A549 (cell line): Measurements from ENCODE around the gene CD34. TPM values are rescaled to one million over a fixed set of nuclear protein-coding genes. Genes with fewer than 3 reads are reported as not detected.
A peak's percentile ranks its signal among the peaks of the same experiment; 100 is the strongest.

Source experiments
- ATAC-seq, 2 experiments: fragments of 200-7000 bp in 1 of 2; fragments of >200 bp in 1 of 2; cut with Nextera tagmentation in 1 of 2; cut with Tn5 transposase in 1 of 2; 3 replicates each; pipeline versions ENCODE4 v1.8.0 to v1.9.1; 2018 to 2020; ENCODE audit warnings: mild to moderate bottlenecking in 1 of 2, moderate library complexity in 1 of 2
- CTCF ChIA-PET: fragments of 300-600 bp; sonication (Branson Sonifier 250); formaldehyde crosslinking; extraction: SDS; loops from one replicate; lab custom pipeline; 2021; ENCODE audit warnings: antibody characterized with exemption, inconsistent platforms; lab: Yijun Ruan, JAX
- POLR2A ChIA-PET: fragments of 350-600 bp; formaldehyde crosslinking; extraction: SDS; loops from one replicate; lab custom pipeline; 2021; ENCODE audit warnings: antibody characterized with exemption, inconsistent platforms; lab: Yijun Ruan, JAX
- DNase-seq, 2 experiments: peaks; one replicate each; pipeline versions ENCODE4 v3.0.0 to v3.0.0-alpha.2; 2011 to 2016; ENCODE audit warnings: low read depth in 1 of 2, low spot score in 1 of 2
- FAIRE-seq: peaks from 2 replicates; lab custom pipeline; 2011; peaks lifted over from hg19 to GRCh38; lab: Jason Lieb, UNC
- H3K27ac ChIP-seq, 2 experiments: fragments of >200 bp; sonication (Bioruptor Twin); formaldehyde crosslinking; 3 replicates each; pipeline ENCODE4 v1.5.1; 2016 to 2017
- H3K4me1 ChIP-seq: fragments of >200 bp; sonication (Bioruptor Twin); formaldehyde crosslinking; 3 replicates; pipeline ENCODE4 v1.6.1; 2016
- H3K4me2 ChIP-seq: fragments of >200 bp; sonication (Bioruptor Twin); formaldehyde crosslinking; 3 replicates; pipeline ENCODE4 v1.6.1; 2016
- H3K4me3 ChIP-seq: fragments of >200 bp; sonication (Bioruptor Twin); formaldehyde crosslinking; 3 replicates; pipeline ENCODE4 v1.5.1; 2016
- H3K9me3 ChIP-seq: fragments of >200 bp; sonication (Bioruptor Twin); formaldehyde crosslinking; 3 replicates; pipeline ENCODE4 v1.6.1; 2016
- CHD4 ChIP-seq: fragments of 200-600 bp; sonication (generic); IDR thresholded peaks from 2 replicates; pipeline ENCODE4 v1.6.1; 2016; ENCODE audit warnings: antibody characterized with exemption, mild to moderate bottlenecking, borderline replicate concordance
- E2F6 ChIP-seq: IDR thresholded peaks from 2 replicates; pipeline ENCODE4 v1.6.1; 2012; ENCODE audit warnings: low read depth, borderline replicate concordance
- EP300 ChIP-seq, 2 experiments: fragments of >200 bp; sonication (Bioruptor Twin); formaldehyde crosslinking; IDR thresholded peaks; 2 replicates in 1 of 2; 3 replicates in 1 of 2; pipeline ENCODE4 v1.6.1; 2016 to 2017
- FOSL2 ChIP-seq, 2 experiments: fragments of 450-650 bp in 1 of 2; fragments of >200 bp in 1 of 2; sonication (Bioruptor Twin) in 1 of 2; formaldehyde crosslinking; IDR thresholded peaks; 2 replicates each; pipeline versions ENCODE4 v1.5.0 to v1.6.1; 2016 to 2020; ENCODE audit warnings: mild to moderate bottlenecking in 1 of 2, moderate library complexity in 1 of 2
- HEYL ChIP-seq: fragments of 250-450 bp; sonication (Bioruptor Pico); IDR thresholded peaks from 2 replicates; pipeline ENCODE4 v1.8.0; 2021; ENCODE audit warnings: mild to moderate bottlenecking, moderate library complexity
- HOXA7 ChIP-seq: fragments of 250-450 bp; sonication (Bioruptor Pico); IDR thresholded peaks from 2 replicates; pipeline ENCODE4 v1.5.0; 2020; ENCODE audit warnings: mild to moderate bottlenecking, moderate library complexity
- HOXB13 ChIP-seq: fragments of 250-450 bp; sonication (Bioruptor Pico); IDR thresholded peaks from 2 replicates; pipeline ENCODE4 v1.5.0; 2020; ENCODE audit warnings: low read depth, mild to moderate bottlenecking, moderate library complexity
- HOXB5 ChIP-seq: fragments of 250-450 bp; sonication (Bioruptor Pico); IDR thresholded peaks from 2 replicates; pipeline ENCODE4 v1.5.0; 2020; ENCODE audit warnings: mild to moderate bottlenecking, moderate library complexity
- JUN ChIP-seq, 2 experiments: fragments of >200 bp; sonication (Bioruptor Twin); formaldehyde crosslinking; IDR thresholded peaks; 2 replicates in 1 of 2; 3 replicates in 1 of 2; pipeline ENCODE4 v1.6.1; 2016 to 2017
- JUNB ChIP-seq: fragments of >200 bp; sonication (Bioruptor Twin); formaldehyde crosslinking; IDR thresholded peaks from 2 replicates; pipeline ENCODE4 v1.6.1; 2016
- KDM1A ChIP-seq: fragments of 200-600 bp; sonication (generic); IDR thresholded peaks from 2 replicates; pipeline ENCODE4 v1.6.1; 2016; ENCODE audit warnings: low read depth, mild to moderate bottlenecking
- KDM5A ChIP-seq: fragments of 200-600 bp; sonication (generic); IDR thresholded peaks from 2 replicates; pipeline ENCODE4 v1.6.1; 2016; ENCODE audit warnings: antibody characterized with exemption, mild to moderate bottlenecking
- MAFK ChIP-seq: fragments of 450-650 bp; IDR thresholded peaks from 2 replicates; pipeline ENCODE4 v1.6.1; 2014; ENCODE audit not compliant: partially characterized antibody
- MAZ ChIP-seq: fragments of 150-350 bp; IDR thresholded peaks from 2 replicates; pipeline ENCODE4 v1.6.1; 2014; ENCODE audit warnings: antibody characterized with exemption, low read depth, low read length, borderline replicate concordance
- NPAS2 ChIP-seq: fragments of 250-450 bp; sonication (Bioruptor Pico); IDR thresholded peaks from 2 replicates; pipeline ENCODE4 v1.8.0; 2022; ENCODE audit warnings: mild to moderate bottlenecking, moderate library complexity, borderline replicate concordance
- POLR2AphosphoS2 ChIP-seq: conservative IDR thresholded peaks from 2 replicates; pipeline ENCODE4 v1.6.1; 2012; ENCODE audit warnings: low read length, improper control_type of control experiment, inconsistent platforms
- REST ChIP-seq: fragments of 200-600 bp; sonication (generic); IDR thresholded peaks from 2 replicates; pipeline ENCODE4 v1.6.1; 2016; ENCODE audit warnings: antibody characterized with exemption, mild to moderate bottlenecking, moderate library complexity
- SMC3 ChIP-seq: fragments of >200 bp; sonication (Bioruptor Twin); formaldehyde crosslinking; IDR thresholded peaks from 3 replicates; pipeline ENCODE4 v1.6.1; 2018; ENCODE audit warnings: inconsistent platforms
- SREBF2 ChIP-seq: fragments of 450-650 bp; IDR thresholded peaks from 2 replicates; pipeline ENCODE4 v1.6.1; 2014; ENCODE audit warnings: mild to moderate bottlenecking, moderate library complexity
- TFCP2L1 ChIP-seq: fragments of 250-450 bp; sonication (Bioruptor Pico); IDR thresholded peaks from 2 replicates; pipeline ENCODE4 v1.5.0; 2021; ENCODE audit warnings: mild to moderate bottlenecking
- USF2 ChIP-seq: fragments of 450-650 bp; IDR thresholded peaks from 2 replicates; pipeline ENCODE4 v1.6.1; 2014; ENCODE audit warnings: antibody characterized with exemption
- ZFP36 ChIP-seq: fragments of 450-650 bp; IDR thresholded peaks from 2 replicates; pipeline ENCODE4 v1.6.1; 2014; ENCODE audit warnings: borderline replicate concordance; ENCODE audit not compliant: partially characterized antibody
- ZSCAN20 ChIP-seq: fragments of 250-450 bp; sonication (Bioruptor Pico); IDR thresholded peaks from 2 replicates; pipeline ENCODE4 v1.8.0; 2022; ENCODE audit warnings: mild to moderate bottlenecking, moderate library complexity
- WGBS: methylation state at CpG from one replicate; pipeline ENCODE4 v1.1.6; 2017; ENCODE audit errors: missing lambda C conversion rate; 5-methylcytosine and 5-hydroxymethylcytosine counted together
- polyA plus RNA-seq, 4 experiments: library from polyadenylated mRNA; depleted of rRNA in 3 of 4; stranded (reverse); fragments of >200 nt; fragmentation: RNase III in 1 of 4; extraction: RNeasy Plus Mini Kit Qiagen cat#74134 plus additional on column Dnase treatment in 1 of 4; gene quantifications; 2 replicates in 3 of 4; 3 replicates in 1 of 4; pipeline ENCODE4 v1.2.3, GENCODE V29; 2011 to 2017

Gene CD34
- polyA plus RNA-seq, 2 of the 4 experiments (the other 2 are of a cell fraction), result 0.05 TPM; not detected in 1

DNA sequence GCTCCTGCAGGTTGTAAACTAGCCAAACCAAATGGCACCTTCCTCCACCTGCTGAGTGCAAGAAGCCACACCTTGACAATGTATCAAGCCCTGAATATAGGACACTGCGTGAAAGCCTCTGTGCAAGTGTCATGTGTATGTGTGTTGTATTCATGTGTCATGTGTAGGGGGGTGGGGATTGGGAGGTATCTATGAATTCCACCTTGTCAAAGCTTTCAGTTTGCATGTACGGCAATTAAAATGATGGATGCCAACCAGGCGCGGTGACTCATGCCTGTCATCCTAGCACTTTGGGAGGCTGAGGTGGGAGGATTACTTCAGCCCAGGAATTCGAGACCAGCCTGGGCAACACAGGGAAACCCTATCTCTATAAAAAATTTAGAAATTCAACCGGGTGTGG is 19.8 kb downstream of the CD34 start:
- no peak for FAIRE-seq
- H3K4me3 ChIP-seq, result no peak overlapping the region
- H3K9me3 ChIP-seq, result no peaks in the 10 kb centered on the region
- TF ChIP-seq HOXB13 (no peak), CHD4 (no peak), SREBF2 (no peak), NPAS2 (no peak), MAZ (no peak), HOXB5 (CRISPR knock-in tag) (no peak), EP300 (IDR thresholded peaks at IDR 0.05) (no peak), ZSCAN20 (CRISPR knock-in tag) (no peak), JUN (IDR thresholded peaks at IDR 0.05) (no peak), POLR2AphosphoS2 (no peak), REST (no peak), USF2 (no peak), SMC3 (no peak)
- peaks cover 8% of the 10 kb centered on the region; the same call in 2 of the 3 replicates for H3K4me1 ChIP-seq
- H3K27ac ChIP-seq, result no peak overlapping the region
- H3K4me2 ChIP-seq, result no peak overlapping the region
- CTCF ChIA-PET, result interaction anchor here (0.7 to 4.0 kb wide), 3 partner anchors 21 to 107 kb away, joined by 3 to 17 read pairs (median 7); no protein-coding TSS in a partner anchor
- WGBS, result 85% methylated on average over 6 of the region's 6 CpGs
- POLR2A ChIA-PET, result no interaction called here
- no peak for ATAC-seq
- no peak for DNase-seq

GRCh38 chr1:207890136-207890738 is 20.7 kb downstream of the CD34 start:
- 70% methylated on average over 4 of the region's 4 CpGs for WGBS
- Histone ChIP-seq H3K4me2 (peak overlapping the region; percentile 27; the same call in 1 of the 3 replicates), H3K27ac (peak overlapping the region in 1 of 2 experiments; percentile 57; a peak in 2 of 6 replicates), H3K4me3 (no peak overlapping the region), H3K9me3 (no peaks in the 10 kb centered on the region), H3K4me1 (peaks cover 8% of the 10 kb centered on the region; the same call in 2 of the 3 replicates)
- peak in 1 of 2 experiments; percentile 46; a peak in 3 of 6 replicates for ATAC-seq
- no peak for FAIRE-seq
- no peak for DNase-seq
- POLR2A ChIA-PET, result no interaction called here
- CTCF ChIA-PET, result interaction anchor here (0.7 to 4.0 kb wide), 3 partner anchors 16 to 73 kb away, joined by 3 to 17 read pairs (median 3); no protein-coding TSS in a partner anchor
- TF ChIP-seq JUN (IDR thresholded peaks at IDR 0.05), result no peak
- no peak for TF ChIP-seq FOSL2 (IDR thresholded peaks at IDR 0.05)
- 0 out of 2 replicates have a peak, but pooled peaks have one; percentile 22 for TF ChIP-seq FOSL2 (CRISPR knock-in tag; IDR thresholded peaks at IDR 0.05)

- no peak for FAIRE-seq
- H3K9me3 ChIP-seq, result no peaks in the 10 kb centered on the region
- 77% methylated on average over 5 of the region's 5 CpGs for WGBS
- no peak for DNase-seq
- ChIA-PET CTCF (interaction anchor here (1.0 to 7.3 kb wide), 5 partner anchors 8 to 65 kb away, joined by 3 to 86 read pairs (median 3); no protein-coding TSS in a partner anchor), POLR2A (no interaction called here)
- ATAC-seq, result no peak
- TF ChIP-seq TFCP2L1 (CRISPR knock-in tag) (no peak), HOXA7 (CRISPR knock-in tag) (no peak), E2F6 (no peak), ZFP36 (no peak), HEYL (CRISPR knock-in tag) (no peak), MAFK (no peak), CHD4 (no peak), KDM1A (no peak), ZSCAN20 (CRISPR knock-in tag) (no peak), KDM5A (no peak), JUNB (no peak)
- TF ChIP-seq, all 56 proteins: peak for 0
- Histone ChIP-seq H3K4me2 (no peak overlapping the region), H3K27ac (no peak overlapping the region), H3K4me3 (no peak overlapping the region), H3K4me1 (peaks cover 8% of the 10 kb centered on the region; the same call in 2 of the 3 replicates)
Measured at GRCh38 chr1:207888652-207889051, 22.3 kb downstream of the CD34 start.
